Panc1 (cell line): Measurements from ENCODE around the gene KCNH6. TPM values are rescaled to one million over a fixed set of nuclear protein-coding genes. Genes with fewer than 3 reads are reported as not detected.

ENCODE experiments used
- ATAC-seq: fragments of 200-7000 bp; cut with Tn5 transposase; 2 replicates; pipeline ENCODE4 v1.9.1; 2020; ENCODE audit warnings: mild to moderate bottlenecking, moderate library complexity
- BruUV-seq: library from RNA; stranded (reverse); fragments of 400-500 nt; replicated peaks from 2 replicates; lab custom pipeline; 2021; lab: Mats Ljungman, UMichigan
- CTCF ChIA-PET: fragments of 300-600 bp; sonication (Branson Sonifier 250); formaldehyde crosslinking; loops from one replicate; lab custom pipeline; 2022; ENCODE audit warnings: antibody characterized with exemption; lab: Charles Lee
- POLR2A ChIA-PET: fragments of 300-600 bp; sonication (Branson Sonifier 250); formaldehyde crosslinking; loops from one replicate; lab custom pipeline; 2022; ENCODE audit warnings: antibody characterized with exemption; lab: Charles Lee
- DNase-seq: peaks from one replicate; pipeline ENCODE4 v3.0.0-alpha.2; 2010; ENCODE audit warnings: low read depth, low spot score
- H3K27ac ChIP-seq: 2 replicates; pipeline ENCODE4 v1.5.1; 2011; ENCODE audit warnings: mild to moderate bottlenecking, low read length, inconsistent platforms
- H3K27me3 ChIP-seq: fragments of 200-500 bp; sonication (Bioruptor generic); 2 replicates; pipeline ENCODE4 v1.6.0; 2014; ENCODE audit warnings: low read length, inconsistent platforms; ENCODE audit not compliant: control insufficient read depth, insufficient read depth
- H3K36me3 ChIP-seq: fragments of 200-500 bp; sonication (Bioruptor generic); 2 replicates; pipeline ENCODE4 v1.5.1; 2014; ENCODE audit warnings: inconsistent platforms, mild to moderate bottlenecking, low read length, moderate library complexity; ENCODE audit not compliant: control insufficient read depth, insufficient read depth
- H3K4me1 ChIP-seq: 2 replicates; pipeline ENCODE4 v1.5.1; 2011; ENCODE audit warnings: inconsistent platforms, mild to moderate bottlenecking, low read length, moderate library complexity; ENCODE audit not compliant: control insufficient read depth, insufficient read depth
- H3K4me3 ChIP-seq, 2 experiments: 2 replicates each; pipeline ENCODE4 v1.5.1; 2011 to 2012; ENCODE audit warnings: low read depth in 2 of 2, low read length in 2 of 2, mild to moderate bottlenecking in 2 of 2, inconsistent platforms in 1 of 2, moderate library complexity in 1 of 2
- H3K9me3 ChIP-seq: fragments of 200-500 bp; sonication (Bioruptor generic); 2 replicates; pipeline ENCODE4 v1.5.1; 2014; ENCODE audit warnings: low read depth, mild to moderate bottlenecking, inconsistent platforms, low read length, moderate library complexity; ENCODE audit not compliant: control insufficient read depth, insufficient read depth
- POLR2AphosphoS5 ChIP-seq: IDR thresholded peaks from 2 replicates; pipeline ENCODE4 v1.6.1; 2012; ENCODE audit warnings: mild to moderate bottlenecking, low read depth, low read length, moderate library complexity
- SIN3A ChIP-seq: IDR thresholded peaks from 2 replicates; pipeline ENCODE4 v1.6.1; 2012; ENCODE audit warnings: low read depth, mild to moderate bottlenecking, low read length, moderate library complexity, borderline replicate concordance; ENCODE audit not compliant: insufficient read depth
- TCF7L2 ChIP-seq: IDR thresholded peaks from 2 replicates; pipeline ENCODE4 v1.6.1; 2011; ENCODE audit warnings: mild to moderate bottlenecking, low read depth, low read length, inconsistent platforms
- in situ Hi-C: cut with HindIII; loops from 2 replicates; pipeline ENCODE4 v1.10.0; 2016; ENCODE audit warnings: low sequenced_read_pairs, low pct_unique_long_range_greater_than_20kb
- intact Hi-C: fragments of 100-400 bp; cut with micrococcal nuclease; formaldehyde crosslinking; loops from one replicate; pipeline ENCODE4 v1.10.0; 2022; ENCODE audit not compliant: unreplicated experiment
- total RNA-seq: library from RNA; stranded (reverse); gene quantifications from one replicate; pipeline ENCODE4 v1.2.1, GENCODE V29; 2021; ENCODE audit not compliant: unreplicated experiment
- TF ChIP-seq, protein P1 (sequence below): fragments of 450-650 bp; IDR thresholded peaks from 2 replicates; pipeline ENCODE4 v1.5.1; 2017; ENCODE audit warnings: mild to moderate bottlenecking
- TF ChIP-seq, protein P2 (sequence below), 2 experiments: IDR thresholded peaks; 2 replicates each; pipeline ENCODE4 v1.6.1; 2011 to 2012; ENCODE audit warnings: low read depth in 2 of 2, control low read depth in 1 of 2, low read length in 1 of 2, mild to moderate bottlenecking in 1 of 2, moderate library complexity in 1 of 2; ENCODE audit not compliant: insufficient read depth in 1 of 2

The KCNH6 gene
- total RNA-seq, 1 experiment from 2014 or later = not detected

DNA sequence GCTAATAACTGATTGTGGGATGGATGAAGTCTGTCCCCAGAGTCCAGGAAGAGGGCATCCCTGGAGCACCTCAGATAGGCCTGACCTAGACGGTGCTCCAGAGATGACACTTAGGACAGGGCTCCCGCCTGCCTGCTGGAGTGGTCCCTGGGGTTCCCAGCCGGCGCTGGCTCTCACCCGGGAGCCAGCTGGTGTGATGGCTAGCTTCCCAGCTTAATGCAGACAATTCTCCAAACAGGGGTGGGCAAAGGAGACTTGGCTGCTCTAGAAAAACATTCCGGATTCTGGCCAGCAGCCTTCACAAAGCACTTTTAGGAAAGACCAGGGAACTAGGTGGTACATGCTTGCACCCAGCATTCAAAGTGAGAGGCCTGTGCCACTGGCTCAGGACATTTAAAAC lies 27.7 kb upstream of the KCNH6 start:
- DNase-seq (no peak), ATAC-seq (no peak)
- H3K36me3 ChIP-seq = no peaks in the 10 kb centered on the region
- CTCF ChIA-PET = no interaction called here
- TF ChIP-seq, protein P1, sequence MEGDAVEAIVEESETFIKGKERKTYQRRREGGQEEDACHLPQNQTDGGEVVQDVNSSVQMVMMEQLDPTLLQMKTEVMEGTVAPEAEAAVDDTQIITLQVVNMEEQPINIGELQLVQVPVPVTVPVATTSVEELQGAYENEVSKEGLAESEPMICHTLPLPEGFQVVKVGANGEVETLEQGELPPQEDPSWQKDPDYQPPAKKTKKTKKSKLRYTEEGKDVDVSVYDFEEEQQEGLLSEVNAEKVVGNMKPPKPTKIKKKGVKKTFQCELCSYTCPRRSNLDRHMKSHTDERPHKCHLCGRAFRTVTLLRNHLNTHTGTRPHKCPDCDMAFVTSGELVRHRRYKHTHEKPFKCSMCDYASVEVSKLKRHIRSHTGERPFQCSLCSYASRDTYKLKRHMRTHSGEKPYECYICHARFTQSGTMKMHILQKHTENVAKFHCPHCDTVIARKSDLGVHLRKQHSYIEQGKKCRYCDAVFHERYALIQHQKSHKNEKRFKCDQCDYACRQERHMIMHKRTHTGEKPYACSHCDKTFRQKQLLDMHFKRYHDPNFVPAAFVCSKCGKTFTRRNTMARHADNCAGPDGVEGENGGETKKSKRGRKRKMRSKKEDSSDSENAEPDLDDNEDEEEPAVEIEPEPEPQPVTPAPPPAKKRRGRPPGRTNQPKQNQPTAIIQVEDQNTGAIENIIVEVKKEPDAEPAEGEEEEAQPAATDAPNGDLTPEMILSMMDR = no peak
- no peak for TF ChIP-seq SIN3A
- TF ChIP-seq TCF7L2 = no peak
- TF ChIP-seq, protein P2, sequence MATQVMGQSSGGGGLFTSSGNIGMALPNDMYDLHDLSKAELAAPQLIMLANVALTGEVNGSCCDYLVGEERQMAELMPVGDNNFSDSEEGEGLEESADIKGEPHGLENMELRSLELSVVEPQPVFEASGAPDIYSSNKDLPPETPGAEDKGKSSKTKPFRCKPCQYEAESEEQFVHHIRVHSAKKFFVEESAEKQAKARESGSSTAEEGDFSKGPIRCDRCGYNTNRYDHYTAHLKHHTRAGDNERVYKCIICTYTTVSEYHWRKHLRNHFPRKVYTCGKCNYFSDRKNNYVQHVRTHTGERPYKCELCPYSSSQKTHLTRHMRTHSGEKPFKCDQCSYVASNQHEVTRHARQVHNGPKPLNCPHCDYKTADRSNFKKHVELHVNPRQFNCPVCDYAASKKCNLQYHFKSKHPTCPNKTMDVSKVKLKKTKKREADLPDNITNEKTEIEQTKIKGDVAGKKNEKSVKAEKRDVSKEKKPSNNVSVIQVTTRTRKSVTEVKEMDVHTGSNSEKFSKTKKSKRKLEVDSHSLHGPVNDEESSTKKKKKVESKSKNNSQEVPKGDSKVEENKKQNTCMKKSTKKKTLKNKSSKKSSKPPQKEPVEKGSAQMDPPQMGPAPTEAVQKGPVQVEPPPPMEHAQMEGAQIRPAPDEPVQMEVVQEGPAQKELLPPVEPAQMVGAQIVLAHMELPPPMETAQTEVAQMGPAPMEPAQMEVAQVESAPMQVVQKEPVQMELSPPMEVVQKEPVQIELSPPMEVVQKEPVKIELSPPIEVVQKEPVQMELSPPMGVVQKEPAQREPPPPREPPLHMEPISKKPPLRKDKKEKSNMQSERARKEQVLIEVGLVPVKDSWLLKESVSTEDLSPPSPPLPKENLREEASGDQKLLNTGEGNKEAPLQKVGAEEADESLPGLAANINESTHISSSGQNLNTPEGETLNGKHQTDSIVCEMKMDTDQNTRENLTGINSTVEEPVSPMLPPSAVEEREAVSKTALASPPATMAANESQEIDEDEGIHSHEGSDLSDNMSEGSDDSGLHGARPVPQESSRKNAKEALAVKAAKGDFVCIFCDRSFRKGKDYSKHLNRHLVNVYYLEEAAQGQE (IDR thresholded peaks at IDR 0.05; ENCODE audit: insufficient read depth in 1 of 2, low read depth in 2 of 2, low read length in 1 of 2) = no peak
- no peak for TF ChIP-seq POLR2AphosphoS5
- intact Hi-C loops = no loop called here
- POLR2A ChIA-PET = no interaction called here
- no peaks in the 10 kb centered on the region for H3K4me1 ChIP-seq
- H3K9me3 ChIP-seq = no peaks in the 10 kb centered on the region
- BruUV-seq = no TSS peak
- in situ Hi-C loops = no loop called here
- H3K4me3 ChIP-seq = no peak overlapping the region
- H3K27me3 ChIP-seq = no peaks in the 10 kb centered on the region
- H3K27ac ChIP-seq = no peak overlapping the region

DNA sequence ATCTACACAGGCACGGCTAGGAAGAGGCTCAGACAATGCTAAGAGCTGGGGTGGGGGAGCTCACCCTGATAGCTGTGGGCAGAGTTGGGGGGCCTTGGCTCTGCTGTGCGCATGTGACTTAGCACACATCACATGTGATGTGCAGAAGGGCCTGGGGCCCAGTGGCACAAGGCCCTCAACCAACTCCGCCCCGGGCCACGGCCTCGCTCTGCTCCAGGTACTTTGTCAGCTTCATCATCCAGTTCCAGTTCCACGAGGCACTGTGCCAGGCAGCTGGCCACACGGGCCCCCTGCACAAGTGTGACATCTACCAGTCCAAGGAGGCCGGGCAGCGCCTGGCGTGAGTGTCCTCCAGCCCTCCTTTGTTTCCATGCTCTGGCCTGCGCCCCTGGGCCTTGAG lies 27.0 kb upstream of the KCNH6 start:
- no peak overlapping the region for H3K4me3 ChIP-seq
- ChIA-PET CTCF (no interaction called here), POLR2A (no interaction called here)
- intact Hi-C loops = no loop called here
- no peak overlapping the region for H3K27ac ChIP-seq
- ATAC-seq (no peak), DNase-seq (no peak)
- TF ChIP-seq, protein P2 (IDR thresholded peaks at IDR 0.05; ENCODE audit: insufficient read depth in 1 of 2, low read depth in 2 of 2, low read length in 1 of 2) = no peak
- TF ChIP-seq POLR2AphosphoS5 (no peak), SIN3A (no peak), TCF7L2 (no peak)
- TF ChIP-seq, protein P1 = no peak
- H3K9me3 ChIP-seq = no peaks in the 10 kb centered on the region
- no TSS peak for BruUV-seq
- H3K27me3 ChIP-seq = no peaks in the 10 kb centered on the region
- no peaks in the 10 kb centered on the region for H3K4me1 ChIP-seq
- no peaks in the 10 kb centered on the region for H3K36me3 ChIP-seq
- in situ Hi-C loops = no loop called here
